ENCODE measurements around the gene DDN.

- TF ChIP-seq CTCF (IDR thresholded peaks at IDR 0.05 in 2 of 3, conservative IDR thresholded peaks at IDR 0.05 in 1 of 3; ENCODE audit: insufficient read depth in 2 of 3, low read depth in 1 of 3, low read length in 3 of 3) (peak; percentile 79 to 94 (median 84)), ZNF217 (CRISPR knock-in tag; IDR thresholded peaks at IDR 0.05) (no peak), ZNF449 (CRISPR knock-in tag; IDR thresholded peaks at IDR 0.05) (no peak), SMAD4 (CRISPR knock-in tag; conservative IDR thresholded peaks at IDR 0.05) (no peak), DPF2 (IDR thresholded peaks at IDR 0.05) (no peak), BRF1 (IDR thresholded peaks at IDR 0.05; ENCODE audit: borderline replicate concordance, extremely low read depth, insufficient read length) (no peak), RBM17 (IDR thresholded peaks at IDR 0.05; ENCODE audit: borderline replicate concordance, low read depth, low read length) (no peak)
Measured at GRCh38 chr12:49043856-49044258, 44.7 kb upstream of the DDN start.

All from K562 (cell line).